Dermis blood vessel endothelial cell (primary cell): Measurements from ENCODE around the gene GRB2. TPM values are rescaled to one million over a fixed set of nuclear protein-coding genes. Genes with fewer than 3 reads are reported as not detected.
"Not testable (repeated sequence)": the region's sequence is repeated elsewhere in the genome, so short reads cannot be mapped to it uniquely, and the experiment has no call there.

Experiments
- DNase-seq: peaks from one replicate; pipeline ENCODE4 v3.0.0; 2010
- total RNA-seq: library from RNA; depleted of rRNA; stranded (reverse); fragments of >200 nt; gene quantifications from 2 replicates; pipeline ENCODE4 v1.2.3, GENCODE V29; 2014

Gene GRB2
- 91.2 and 124 TPM in 2 replicates for total RNA-seq

DNA sequence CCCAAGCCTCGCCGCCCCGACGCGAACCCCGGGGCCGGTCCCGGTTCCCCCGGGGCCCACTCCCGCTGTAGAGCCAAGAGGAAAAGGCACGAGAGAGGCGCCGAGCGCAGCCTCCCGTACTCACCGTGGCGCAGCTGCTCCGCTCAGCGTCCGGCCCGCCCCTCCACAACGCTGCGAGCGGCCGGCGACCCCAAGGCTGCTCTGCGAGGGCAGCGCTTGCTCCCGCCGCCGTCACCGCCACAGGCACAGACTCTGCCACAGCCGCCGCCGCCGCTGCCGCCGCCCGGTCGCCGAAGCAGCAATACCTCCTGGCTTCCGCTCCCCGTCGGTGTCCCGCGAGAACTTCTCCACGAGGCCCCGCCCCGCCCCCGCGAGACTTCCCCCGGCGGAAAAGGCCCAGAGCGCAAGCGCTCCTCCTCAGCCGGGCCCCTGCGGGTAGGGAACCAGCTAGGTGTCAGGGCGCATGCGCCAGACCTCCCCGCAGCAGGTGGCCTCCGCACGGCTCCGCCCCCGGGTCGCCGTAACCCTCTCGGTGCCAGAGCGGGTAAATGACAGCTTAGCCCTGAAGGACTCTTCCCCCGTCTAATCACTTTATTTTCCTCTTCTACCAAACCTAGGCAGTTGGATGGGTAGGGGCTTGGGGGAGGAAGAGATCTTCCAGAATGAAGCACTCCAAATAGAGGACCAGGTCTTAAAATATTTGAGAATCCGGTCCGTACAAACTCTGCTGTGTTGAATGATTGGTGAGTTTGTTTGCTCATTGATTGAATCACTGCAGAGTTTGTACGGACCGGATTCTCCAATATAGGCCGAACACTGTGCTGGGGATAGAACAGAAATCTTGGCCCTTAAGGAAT, at the start of gene GRB2:
GRB2 (minus strand) TSS at position 314 of the 857 bp plus-strand sequence. CDS start 12,050 bp downstream, outside the sequence.
- DNase-seq, result peak; percentile 98

DNA sequence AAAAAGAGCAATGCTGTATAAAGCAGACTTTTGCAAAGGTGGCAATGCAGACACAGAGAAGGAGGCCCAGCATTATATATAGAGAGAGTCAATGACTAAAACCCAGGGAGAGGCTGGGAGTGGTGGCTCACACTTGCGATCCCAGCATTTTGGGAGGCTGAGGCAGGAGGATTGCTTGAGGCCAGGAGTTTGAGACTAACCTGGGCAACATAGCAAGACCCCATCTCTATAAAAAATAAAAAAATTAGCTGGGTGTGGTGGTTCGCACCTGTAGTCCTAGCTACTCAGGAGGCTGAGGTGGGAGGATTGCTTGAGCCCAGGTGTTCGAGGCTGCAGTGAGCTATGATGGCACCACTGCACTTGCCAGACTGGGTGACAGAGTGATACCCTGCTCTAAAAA, 49.2 kb upstream of the GRB2 start:
- DNase-seq, result not testable (repeated sequence)

- DNase-seq, result no peak
Measured at GRCh38 chr17:75454193-75454592, 48.7 kb upstream of the GRB2 start.

GRCh38 chr17:75450270-75450669, 44.8 kb upstream of the GRB2 start:
- DNase-seq, result no peak

- no peak for DNase-seq
Measured at GRCh38 chr17:75447951-75448856, 42.7 kb upstream of the GRB2 start.

DNA sequence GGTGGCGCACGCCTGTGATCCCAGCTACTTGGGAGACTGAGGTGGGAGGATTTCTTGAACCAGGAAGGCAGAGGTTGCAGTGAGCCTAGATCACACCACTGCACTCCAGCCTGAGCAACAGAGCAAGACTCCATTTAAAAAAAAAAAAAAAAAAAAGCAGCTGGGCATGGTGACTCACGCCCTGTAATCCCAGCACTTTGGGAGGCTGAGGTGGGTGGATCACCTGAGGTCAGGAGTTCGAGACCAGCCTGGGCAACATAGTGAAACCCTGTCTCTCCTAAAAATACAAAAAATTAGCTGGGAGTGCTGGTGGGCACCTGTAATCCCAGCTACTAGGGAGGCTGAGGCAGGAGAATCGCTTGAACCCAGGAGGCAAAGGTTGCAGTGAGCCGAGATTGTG, 40.4 kb upstream of the GRB2 start:
- DNase-seq, result not testable (repeated sequence)

DNA sequence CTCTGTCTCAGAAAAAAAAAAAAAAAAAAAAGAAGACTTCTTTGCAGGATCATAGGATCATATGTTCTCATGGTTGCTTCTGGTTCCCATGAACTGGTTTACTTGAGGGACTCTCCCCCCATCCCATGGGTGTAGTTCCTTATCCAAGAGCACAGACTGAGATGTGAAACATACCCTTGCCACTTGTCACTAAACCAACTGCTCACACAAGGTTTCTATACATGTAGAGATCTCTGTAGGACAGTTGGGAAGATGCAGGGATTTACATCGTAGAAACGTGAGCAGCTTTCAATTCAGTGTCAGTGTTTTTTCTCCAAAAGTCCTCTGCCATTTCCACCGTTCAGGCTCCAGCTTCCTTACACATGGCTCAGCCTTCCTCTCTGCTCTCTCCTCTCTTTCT, 39.8 kb upstream of the GRB2 start:
- no peak for DNase-seq

- peak; percentile 25 for DNase-seq
Measured at GRCh38 chr17:75442168-75443103, 37.0 kb upstream of the GRB2 start.

GRCh38 chr17:75440738-75441448, 35.4 kb upstream of the GRB2 start:
- DNase-seq, result peak; percentile 57

- DNase-seq, result no peak
Measured at GRCh38 chr17:75439287-75439686, 33.8 kb upstream of the GRB2 start.

GRCh38 chr17:75437404-75437803, 31.9 kb upstream of the GRB2 start:
- DNase-seq, result not testable (repeated sequence)

DNA sequence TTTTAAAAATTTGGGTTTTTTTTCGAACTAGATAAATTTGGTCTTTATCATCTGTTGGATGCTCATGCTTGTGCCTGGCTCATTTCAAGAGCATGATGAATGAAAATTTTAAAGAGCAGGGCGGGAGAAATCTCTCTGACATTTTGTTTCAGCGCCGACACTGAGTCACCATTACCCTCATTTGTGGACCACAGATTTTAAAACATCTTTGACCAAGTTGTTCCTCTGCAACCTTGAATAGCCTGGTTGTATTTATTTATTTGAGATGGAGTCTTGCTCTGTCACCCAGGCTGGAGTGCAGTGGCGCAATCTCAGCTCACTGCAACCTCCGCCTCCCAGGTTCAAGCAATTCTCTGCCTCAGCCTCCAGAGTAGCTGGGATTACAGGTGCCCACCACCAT, 29.0 kb upstream of the GRB2 start:
- not testable (repeated sequence) for DNase-seq

GRCh38 chr17:75433218-75433783, 27.8 kb upstream of the GRB2 start:
- no peak for DNase-seq

GRCh38 chr17:75430159-75430974, 24.9 kb upstream of the GRB2 start:
- no peak for DNase-seq

DNA sequence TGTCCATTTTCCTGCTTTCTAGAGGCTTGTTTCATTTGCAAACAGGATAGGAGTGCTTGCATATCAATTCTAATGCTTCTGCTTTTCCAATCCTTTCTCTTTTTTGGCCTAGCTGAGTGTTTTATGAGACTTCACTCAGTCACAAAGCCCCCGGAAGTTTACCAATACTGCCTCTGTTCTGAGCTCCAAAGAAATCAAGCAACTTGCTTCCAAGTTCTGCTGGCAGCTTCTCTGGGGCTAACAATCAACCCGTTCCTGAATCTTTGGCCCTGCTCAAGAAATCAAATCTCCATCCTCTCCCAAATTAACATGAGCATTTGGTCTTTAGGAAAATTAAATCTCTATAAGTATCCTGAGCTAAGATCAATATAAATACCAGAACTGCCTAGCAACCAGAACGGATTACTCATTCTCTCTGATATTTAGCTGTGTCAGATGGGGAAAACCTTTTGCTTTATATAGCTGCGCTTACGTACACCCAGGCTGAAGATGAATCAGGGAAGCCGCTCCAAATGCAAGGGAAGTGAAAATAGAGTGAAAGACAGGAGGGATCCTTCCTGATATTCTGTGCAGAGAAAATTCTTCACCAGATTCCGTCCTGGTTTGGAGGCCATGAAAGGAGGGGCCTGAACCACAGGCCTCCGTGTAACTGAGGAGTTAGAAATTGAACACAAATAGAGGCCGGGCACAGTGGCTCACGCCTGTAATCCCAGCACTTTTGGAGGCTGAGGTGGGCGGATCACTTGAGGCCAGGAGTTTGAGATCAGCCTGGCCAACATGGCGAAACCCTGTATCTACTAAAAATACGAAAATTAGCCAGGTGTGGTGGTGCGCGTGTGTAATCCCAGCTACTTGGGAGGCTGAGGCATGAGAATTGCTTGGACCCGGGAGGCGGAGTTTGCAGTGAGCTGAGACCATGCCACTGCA, 23.3 kb upstream of the GRB2 start:
- DNase-seq, result peak; percentile 18

DNA sequence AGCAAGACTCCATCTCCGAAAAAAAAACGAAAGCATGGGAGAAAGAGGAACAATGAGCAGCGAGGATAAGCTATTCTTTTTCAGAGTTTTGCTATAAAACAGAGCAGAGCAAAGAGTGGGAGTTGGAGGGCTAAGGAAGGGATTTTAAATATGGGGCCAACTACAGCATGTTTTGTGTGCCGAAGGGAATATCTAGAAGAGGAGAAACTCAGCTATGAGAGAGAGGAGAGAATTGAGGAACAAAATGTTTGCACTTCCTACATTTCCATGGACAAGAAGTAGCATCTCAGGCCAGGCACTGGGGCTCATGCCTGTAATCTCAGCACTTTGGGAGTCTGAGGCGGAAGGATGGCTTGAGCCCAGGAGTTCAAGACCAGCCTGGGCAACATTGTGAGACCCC, 13.1 kb upstream of the GRB2 start:
- DNase-seq, result no peak

DNA sequence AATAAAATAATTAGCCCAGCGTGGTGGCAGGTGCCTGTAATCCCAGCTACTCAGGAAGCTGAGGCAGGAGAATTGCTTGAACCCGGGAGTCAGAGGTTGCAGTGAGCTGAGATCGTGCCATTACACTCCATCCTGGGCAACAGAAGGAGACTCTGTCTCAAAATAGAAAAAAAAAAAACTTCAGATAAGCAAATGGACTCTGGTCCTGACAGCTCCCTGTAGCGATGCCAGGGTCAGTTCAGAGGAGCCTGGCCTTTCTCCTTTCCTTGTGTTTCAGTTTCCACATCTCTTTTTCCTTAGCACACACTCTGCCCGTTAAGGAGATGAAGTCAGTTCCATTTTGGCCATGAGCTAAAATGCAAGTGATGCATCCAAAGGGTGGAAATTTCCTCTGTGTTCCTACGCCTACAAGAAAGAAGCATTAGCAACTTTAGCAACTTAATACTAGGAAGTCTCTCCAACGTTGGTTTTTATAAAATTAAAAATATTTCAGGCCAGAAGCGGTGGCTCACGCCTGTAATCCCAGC, 11.6 kb upstream of the GRB2 start:
- DNase-seq, result no peak

- no peak for DNase-seq
Measured at GRCh38 chr17:75416006-75416405, 10.5 kb upstream of the GRB2 start.

DNA sequence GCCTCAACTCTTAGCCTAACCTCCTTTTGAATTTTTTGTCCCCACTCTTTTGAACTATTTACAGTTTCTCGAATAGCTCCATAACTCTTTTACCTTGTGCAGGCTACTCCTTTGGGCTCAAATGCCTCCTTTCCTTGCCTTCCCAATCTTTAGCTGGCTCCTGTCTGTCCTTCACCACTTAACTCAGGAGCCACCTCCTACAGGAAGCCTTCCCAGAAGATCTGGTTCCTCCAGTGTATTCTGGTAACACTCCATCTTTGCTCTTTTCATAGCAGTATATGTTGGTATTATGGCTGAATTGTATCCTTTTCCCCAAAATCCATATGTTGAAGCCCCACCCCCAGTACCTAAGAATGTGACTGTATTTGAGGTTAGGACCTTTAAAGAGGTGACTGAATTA, 9.0 kb upstream of the GRB2 start:
- DNase-seq, result no peak
